K562 (cell line): ENCODE measurements around the gene REM2. TPM values are rescaled to one million over a fixed set of nuclear protein-coding genes. Genes with fewer than 3 reads are reported as not detected.

ENCODE experiments used
- ZBTB40 ChIP-seq, 2 experiments: fragments of 450-650 bp in 1 of 2; sonication (generic) in 1 of 2; formaldehyde crosslinking in 1 of 2; IDR thresholded peaks; 2 replicates each; pipeline versions ENCODE4 v1.7.1 to v1.9.0; 2016 to 2022; ENCODE audit warnings: inconsistent platforms in 1 of 2, mild to moderate bottlenecking in 1 of 2, missing genetic modification reagents in 1 of 2
- polyA plus RNA-seq, 8 experiments: library from polyadenylated mRNA; depleted of rRNA in 4 of 8; stranded (reverse) in 5 of 8; unstranded in 3 of 8; fragments of >200 nt; fragmentation: Nextera tagmentation in 2 of 8; fragmentation: Illumina TruSeq in 1 of 8; extraction: Ambion mirVana in 2 of 8; extraction: Trizol in 1 of 8; gene quantifications; 2 replicates each; pipeline versions ENCODE4 v1.2.1 to v1.2.3, GENCODE V29; 2011 to 2014; ENCODE audit warnings: inconsistent platforms in 1 of 8, missing spikeins in 1 of 8
- total RNA-seq, 7 experiments: library from RNA; depleted of rRNA in 6 of 7; stranded (reverse); fragments of >200 nt in 6 of 7; fragmentation: Illumina TruSeq in 2 of 7; extraction: Trizol in 2 of 7; gene quantifications; 2 replicates each; pipeline versions ENCODE4 v1.2.1 to v1.2.3, GENCODE V29; 2011 to 2021; ENCODE audit warnings: low replicate concordance in 1 of 7

The REM2 gene
- total and polyA plus RNA-seq, 9 of the 15 experiments (the other 6 are each of a cell fraction or from before 2014, with no cell fraction given) = 0.18 to 1.0 (median 0.38) TPM

GRCh38 chr14:22915886-22916521 is 33.0 kb downstream of the REM2 start (continued):
- TF ChIP-seq ZBTB40 (IDR thresholded peaks at IDR 0.05) = no peak
- TF ChIP-seq ZBTB40 (CRISPR knock-in tag; IDR thresholded peaks at IDR 0.05) = no peak
